Right ventricle myocardium superior (tissue), 1 donor: ENCODE data around the gene MAT1A. TPM values are rescaled to one million over a fixed set of nuclear protein-coding genes. Genes with fewer than 3 reads are reported as not detected.

Experiments used
- ATAC-seq: fragments of 200-7000 bp; cut with Tn5 transposase; one replicate; pipeline ENCODE4 v1.9.1; 2020; ENCODE audit warnings: mild to moderate bottlenecking; ENCODE audit not compliant: poor library complexity
- DNase-seq: peaks from one replicate; pipeline ENCODE4 v3.0.0-alpha.2; 2020
- intact Hi-C: fragments of 100-400 bp; cut with DNase I; formaldehyde crosslinking; loops from one replicate; pipeline ENCODE4 v1.11.2; 2022
- total RNA-seq: library from RNA; stranded (reverse); fragmentation: NEBNext Ultra II Directional; extraction: Animal tissue kit (Norgen Biotek cat#: 25700); gene quantifications from one replicate; pipeline ENCODE4 v1.2.1, GENCODE V29; 2021
- donor health status: DM: no; HTN: yes; CAD: no; lungs with severe emphysema.

MAT1A gene
- total RNA-seq, 1 donor from 2014 or later, result 0.30 TPM

- ATAC-seq, result no peak
- intact Hi-C loops, result no loop called here
Observed at GRCh38 chr10:80284522-80284921, 4.9 kb downstream of the MAT1A start.

GRCh38 chr10:80283536-80284199 lies 5.8 kb downstream of the MAT1A start:
- ATAC-seq, result no peak
- no peak for DNase-seq
- intact Hi-C loops, result no loop called here

More at GRCh38 chr10:80284522-80284921, 4.9 kb downstream of the MAT1A start:
- DNase-seq, result no peak

GRCh38 chr10:80283119-80283518 lies 6.3 kb downstream of the MAT1A start:
- DNase-seq (no peak), ATAC-seq (peak; percentile 44)
- intact Hi-C loops, result no loop called here

- ATAC-seq (no peak), DNase-seq (no peak)
- intact Hi-C loops, result no loop called here
Observed at GRCh38 chr10:80281784-80282765, 7.4 kb downstream of the MAT1A start.

GRCh38 chr10:80281292-80281691 lies 8.2 kb downstream of the MAT1A start:
- ATAC-seq, result no peak
- DNase-seq, result no peak
- intact Hi-C loops, result no loop called here

- DNase-seq, result no peak
- intact Hi-C loops, result no loop called here
- no peak for ATAC-seq
Observed at GRCh38 chr10:80280071-80280800, 9.2 kb downstream of the MAT1A start.

- intact Hi-C loops, result no loop called here
- ATAC-seq (no peak), DNase-seq (no peak)
Observed at GRCh38 chr10:80279146-80279545, 10.3 kb downstream of the MAT1A start.

GRCh38 chr10:80278480-80278879 lies 11.0 kb downstream of the MAT1A start:
- no peak for DNase-seq
- ATAC-seq, result no peak
- intact Hi-C loops, result no loop called here

GRCh38 chr10:80277567-80278250 lies 11.7 kb downstream of the MAT1A start:
- ATAC-seq (peak; percentile 73), DNase-seq (peak; percentile 57)
- intact Hi-C loops, result no loop called here

- DNase-seq (no peak), ATAC-seq (no peak)
- intact Hi-C loops, result no loop called here
Observed at GRCh38 chr10:80277016-80277415, 12.4 kb downstream of the MAT1A start.

GRCh38 chr10:80276335-80276734 lies 13.1 kb downstream of the MAT1A start:
- DNase-seq, result no peak
- ATAC-seq, result no peak

GRCh38 chr10:80275756-80276155 lies 13.7 kb downstream of the MAT1A start:
- intact Hi-C loops, result no loop called here
- no peak for DNase-seq
- no peak for ATAC-seq

More at GRCh38 chr10:80276335-80276734, 13.1 kb downstream of the MAT1A start:
- intact Hi-C loops, result no loop called here

GRCh38 chr10:80275135-80275498 lies 14.3 kb downstream of the MAT1A start:
- intact Hi-C loops, result no loop called here

GRCh38 chr10:80274396-80275134 lies 14.9 kb downstream of the MAT1A start:
- DNase-seq (no peak), ATAC-seq (no peak)
- intact Hi-C loops, result no loop called here

More at GRCh38 chr10:80275135-80275498, 14.3 kb downstream of the MAT1A start:
- ATAC-seq (no peak), DNase-seq (no peak)

- no peak for ATAC-seq
- intact Hi-C loops, result no loop called here
- no peak for DNase-seq
Observed at GRCh38 chr10:80273523-80274170, 15.8 kb downstream of the MAT1A start.

- intact Hi-C loops, result no loop called here
- no peak for DNase-seq
- no peak for ATAC-seq
Observed at GRCh38 chr10:80272793-80273522, 16.5 kb downstream of the MAT1A start.

GRCh38 chr10:80271416-80271815 lies 18.0 kb downstream of the MAT1A start:
- intact Hi-C loops, result no loop called here
- ATAC-seq, result no peak
- DNase-seq, result no peak
